ENCODE results near the gene NF1.

DNA sequence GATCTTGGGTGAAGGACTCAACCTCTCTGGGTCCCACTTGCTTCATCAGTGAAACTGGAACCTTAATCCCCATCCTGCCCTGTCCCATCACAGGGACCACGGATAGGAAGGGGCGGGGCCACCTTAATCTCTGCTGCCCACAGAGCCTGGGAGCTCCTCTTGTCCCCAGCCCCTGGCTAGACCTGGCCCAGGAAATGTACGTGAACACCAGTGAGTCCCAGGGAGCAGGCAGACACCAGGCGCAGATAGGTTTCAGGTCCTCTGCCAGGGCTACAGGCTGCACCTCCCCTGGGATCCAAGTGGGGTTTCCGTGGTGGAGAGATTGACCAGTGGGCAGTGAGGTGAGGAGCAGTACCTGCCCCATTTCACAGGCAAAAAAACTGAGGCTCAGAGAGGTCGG is 317.7 kb downstream of the NF1 start:
- no peak for TF ChIP-seq POLR2A (IDR thresholded peaks at IDR 0.05)
- TF ChIP-seq, protein P1, sequence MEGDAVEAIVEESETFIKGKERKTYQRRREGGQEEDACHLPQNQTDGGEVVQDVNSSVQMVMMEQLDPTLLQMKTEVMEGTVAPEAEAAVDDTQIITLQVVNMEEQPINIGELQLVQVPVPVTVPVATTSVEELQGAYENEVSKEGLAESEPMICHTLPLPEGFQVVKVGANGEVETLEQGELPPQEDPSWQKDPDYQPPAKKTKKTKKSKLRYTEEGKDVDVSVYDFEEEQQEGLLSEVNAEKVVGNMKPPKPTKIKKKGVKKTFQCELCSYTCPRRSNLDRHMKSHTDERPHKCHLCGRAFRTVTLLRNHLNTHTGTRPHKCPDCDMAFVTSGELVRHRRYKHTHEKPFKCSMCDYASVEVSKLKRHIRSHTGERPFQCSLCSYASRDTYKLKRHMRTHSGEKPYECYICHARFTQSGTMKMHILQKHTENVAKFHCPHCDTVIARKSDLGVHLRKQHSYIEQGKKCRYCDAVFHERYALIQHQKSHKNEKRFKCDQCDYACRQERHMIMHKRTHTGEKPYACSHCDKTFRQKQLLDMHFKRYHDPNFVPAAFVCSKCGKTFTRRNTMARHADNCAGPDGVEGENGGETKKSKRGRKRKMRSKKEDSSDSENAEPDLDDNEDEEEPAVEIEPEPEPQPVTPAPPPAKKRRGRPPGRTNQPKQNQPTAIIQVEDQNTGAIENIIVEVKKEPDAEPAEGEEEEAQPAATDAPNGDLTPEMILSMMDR (IDR thresholded peaks at IDR 0.05) = no peak
